ENCODE data around the gene CTNNBL1.

Gene CTNNBL1

DNA sequence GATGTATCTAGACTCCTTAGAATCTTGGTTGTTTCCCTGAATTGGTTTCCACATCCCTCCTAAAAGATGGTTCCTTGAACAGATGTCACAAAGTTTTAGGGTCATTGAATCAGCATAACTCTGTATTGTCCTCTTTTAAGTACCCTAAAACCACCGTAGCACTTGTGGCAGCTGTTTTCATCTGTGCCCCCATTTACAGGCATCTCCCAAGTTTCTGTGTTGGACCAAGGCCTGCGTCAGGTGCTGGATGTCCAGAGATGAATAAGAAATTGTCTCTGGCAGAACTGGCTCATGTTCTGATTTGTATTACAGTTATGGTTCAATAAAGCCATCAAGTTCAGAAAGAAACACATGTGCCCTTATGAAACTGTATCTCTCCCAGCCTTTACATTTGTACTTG, 48.3 kb downstream of the CTNNBL1 start:
- no peak for DNase-seq

DNA sequence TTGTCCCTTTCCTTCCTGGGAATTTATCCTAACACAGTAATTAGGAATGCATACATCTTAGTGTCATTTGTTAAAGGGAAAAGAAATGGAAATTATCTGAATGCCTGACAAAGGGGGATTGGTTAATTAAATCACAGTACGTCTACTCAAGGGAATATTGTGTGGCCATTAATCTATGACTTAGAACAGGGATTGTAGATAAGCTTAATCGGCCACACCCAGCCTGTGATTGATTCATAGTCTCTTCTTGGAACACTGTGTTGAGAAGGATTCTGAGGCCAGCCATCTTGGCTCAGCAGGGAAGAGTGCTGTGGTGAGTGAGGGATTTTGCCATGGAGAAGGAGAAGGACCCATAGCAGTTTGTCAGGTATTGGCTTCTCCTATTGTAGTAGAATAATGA, 50.5 kb downstream of the CTNNBL1 start:
- no peak for DNase-seq

DNA sequence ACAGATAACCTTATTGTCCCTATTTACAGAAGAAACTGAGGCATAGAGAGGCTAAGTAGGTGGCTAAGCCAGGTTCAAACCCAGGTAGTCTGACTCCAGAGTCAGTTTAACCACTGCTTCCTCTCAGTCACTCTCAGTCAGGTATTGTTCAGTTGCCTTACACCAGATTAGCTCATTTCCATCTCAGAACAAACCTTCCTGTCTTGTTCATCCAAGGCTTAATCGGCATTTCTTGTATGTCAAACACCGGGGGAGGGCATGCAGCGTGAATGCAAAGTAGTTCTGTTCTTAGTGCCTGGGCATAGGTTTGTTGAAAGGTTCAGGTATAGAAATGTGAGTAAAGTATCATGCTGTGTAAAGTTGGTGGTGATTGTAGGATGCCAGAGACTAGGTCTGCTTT, 51.7 kb downstream of the CTNNBL1 start:
- no peak for DNase-seq

DNA sequence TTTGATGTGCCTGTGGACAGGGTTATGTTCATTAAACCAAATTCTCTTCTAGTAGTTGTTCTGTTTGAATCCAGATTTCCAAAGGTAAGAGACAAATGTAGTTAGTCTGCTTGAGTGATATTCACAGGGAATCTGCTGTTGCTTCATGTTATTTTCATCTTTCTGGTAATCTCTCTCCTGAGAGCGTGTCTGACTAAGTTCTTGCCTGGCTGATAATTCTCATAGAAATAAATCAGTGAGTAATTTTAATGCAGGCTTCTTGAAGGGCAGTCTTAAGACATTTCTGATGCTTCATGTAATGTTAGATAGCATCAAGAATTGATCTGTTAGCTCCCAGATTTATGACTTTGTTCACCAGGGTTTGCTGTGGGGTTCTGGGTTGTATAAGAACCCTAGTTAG, 54.2 kb downstream of the CTNNBL1 start:
- DNase-seq, result no peak

DNA sequence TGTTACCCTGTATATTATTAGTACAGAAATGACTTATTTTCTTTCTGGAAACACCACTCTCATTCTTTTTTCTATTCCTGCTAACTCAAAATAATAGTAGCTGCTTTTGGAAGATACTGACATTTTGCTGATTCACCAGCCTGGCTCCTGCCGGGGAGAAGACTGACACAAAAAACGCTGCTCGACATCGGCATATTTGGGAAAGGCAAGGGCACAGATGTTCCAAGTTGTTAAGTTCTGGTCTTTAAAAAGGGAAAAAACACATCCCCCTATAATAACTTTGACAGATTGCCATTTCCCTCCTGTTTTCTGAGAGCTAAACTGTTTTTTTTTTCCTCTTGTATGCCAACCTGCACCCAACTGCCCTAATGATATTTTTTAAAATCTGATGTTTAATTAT, 55.4 kb downstream of the CTNNBL1 start:
- no peak for DNase-seq

DNA sequence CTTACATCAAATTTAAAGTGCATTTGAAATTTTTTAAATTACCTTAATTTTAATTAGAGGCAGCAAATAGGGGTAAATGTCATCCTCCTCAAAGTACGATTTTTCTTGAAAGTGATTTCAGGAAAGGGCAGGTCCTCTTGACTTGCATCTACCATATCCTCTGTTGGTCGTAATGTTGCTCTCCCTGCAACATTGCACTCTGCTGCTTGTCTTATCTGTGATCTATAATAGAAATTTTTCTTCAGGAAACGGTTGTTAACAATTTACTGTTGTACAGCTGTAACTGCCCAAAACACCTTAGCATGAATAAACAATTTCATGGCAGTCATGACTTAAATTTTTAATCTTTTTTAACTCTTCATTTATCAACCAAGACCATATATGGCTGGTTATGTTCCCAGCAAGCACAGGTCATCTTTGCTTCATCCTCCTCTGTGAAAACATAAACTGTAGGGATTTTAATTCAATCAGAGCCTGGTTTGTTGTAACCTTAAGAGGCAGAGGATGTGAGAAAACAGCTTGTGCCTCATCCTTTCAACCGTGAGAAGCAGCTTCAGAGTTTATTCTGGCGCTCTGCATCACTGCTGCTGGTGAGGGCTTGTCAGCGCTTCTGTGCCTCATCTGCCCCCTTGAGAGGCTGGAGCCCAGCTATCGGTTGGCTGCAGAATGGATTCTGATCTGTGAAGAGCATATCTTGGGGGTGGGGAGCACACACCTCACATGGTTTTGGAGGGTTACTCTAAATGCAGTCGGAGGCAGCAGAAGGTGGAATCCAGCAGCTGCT, 56.0 kb downstream of the CTNNBL1 start:
- no peak for DNase-seq

DNA sequence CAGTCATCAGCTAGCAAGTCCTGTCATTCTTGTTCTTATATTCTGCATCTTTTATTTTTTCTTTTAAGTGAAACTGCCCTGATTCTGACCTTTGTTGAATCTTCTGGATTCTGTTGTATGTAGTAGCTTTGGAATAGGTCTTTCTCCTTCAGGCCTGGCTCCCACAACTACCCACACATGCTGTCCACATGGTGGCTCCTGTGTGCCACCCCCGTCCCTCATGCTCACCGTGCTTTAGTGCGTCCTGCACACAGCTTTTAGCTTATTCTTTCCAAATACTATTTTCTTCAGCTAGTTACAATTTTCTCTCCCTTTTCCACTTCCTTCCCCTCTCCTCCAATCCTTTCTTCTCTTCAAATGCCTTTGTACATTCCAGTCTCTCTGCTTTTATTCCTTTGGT, 61.8 kb downstream of the CTNNBL1 start:
- no peak for DNase-seq

DNA sequence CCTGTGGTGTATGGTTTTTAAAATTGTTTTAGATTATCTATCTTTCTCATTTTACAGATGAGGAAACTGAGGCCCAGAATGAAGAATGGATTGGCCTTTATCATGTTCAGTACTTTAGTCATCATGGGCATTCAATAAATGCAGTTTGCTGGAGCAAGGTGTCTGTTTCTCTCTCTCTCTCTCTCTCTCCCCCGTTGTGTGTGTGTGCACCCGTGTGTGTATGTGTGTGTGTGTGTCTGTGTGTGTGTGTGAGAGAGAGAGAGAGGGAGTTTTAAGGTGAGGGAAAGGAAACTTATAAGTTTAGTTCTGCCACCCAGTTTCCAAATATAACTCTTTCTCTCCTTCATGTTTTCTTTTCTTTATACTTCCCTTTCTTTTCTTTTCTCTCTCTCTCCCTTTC, 62.4 kb downstream of the CTNNBL1 start:
- no peak for DNase-seq

DNA sequence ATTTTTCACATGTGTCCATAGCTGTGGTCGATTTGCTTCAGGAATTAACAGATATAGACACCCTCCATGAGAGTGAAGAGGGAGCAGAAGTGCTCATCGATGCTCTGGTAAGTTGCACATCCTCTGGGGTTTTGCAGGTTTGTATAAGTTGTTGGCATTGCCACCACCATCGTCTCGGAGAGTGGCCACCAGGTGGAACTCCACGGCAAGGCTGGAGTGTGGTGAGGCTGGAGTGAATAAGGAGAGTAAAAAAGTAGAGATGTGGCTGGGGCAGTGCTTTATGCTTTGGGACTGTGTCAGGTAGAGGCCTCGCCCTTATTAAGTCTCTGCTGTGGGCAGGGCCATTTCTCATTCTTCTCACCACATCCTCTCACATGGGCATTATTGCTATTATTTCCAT, 63.7 kb downstream of the CTNNBL1 start:
- DNase-seq, result no peak

DNA sequence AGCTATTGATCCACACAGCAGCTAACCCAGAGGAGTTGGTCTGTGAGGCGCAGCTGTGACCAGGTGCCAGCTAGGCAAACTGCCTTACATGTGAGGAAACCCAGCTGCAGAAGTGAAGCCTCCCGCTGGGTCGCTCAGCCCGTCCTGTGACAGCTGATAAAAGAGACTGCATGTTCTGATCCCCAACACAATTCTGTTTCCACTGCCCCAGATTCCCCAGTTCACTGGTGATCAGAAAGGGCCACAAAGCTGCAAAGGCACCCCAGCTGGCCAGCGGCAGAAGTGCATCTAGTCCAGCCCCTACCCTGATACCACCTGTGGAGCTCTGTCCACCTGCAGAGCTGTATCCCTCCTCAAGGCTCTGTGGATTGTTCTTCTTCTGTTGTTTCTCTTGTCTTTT, 64.5 kb downstream of the CTNNBL1 start:
- no peak for DNase-seq

DNA sequence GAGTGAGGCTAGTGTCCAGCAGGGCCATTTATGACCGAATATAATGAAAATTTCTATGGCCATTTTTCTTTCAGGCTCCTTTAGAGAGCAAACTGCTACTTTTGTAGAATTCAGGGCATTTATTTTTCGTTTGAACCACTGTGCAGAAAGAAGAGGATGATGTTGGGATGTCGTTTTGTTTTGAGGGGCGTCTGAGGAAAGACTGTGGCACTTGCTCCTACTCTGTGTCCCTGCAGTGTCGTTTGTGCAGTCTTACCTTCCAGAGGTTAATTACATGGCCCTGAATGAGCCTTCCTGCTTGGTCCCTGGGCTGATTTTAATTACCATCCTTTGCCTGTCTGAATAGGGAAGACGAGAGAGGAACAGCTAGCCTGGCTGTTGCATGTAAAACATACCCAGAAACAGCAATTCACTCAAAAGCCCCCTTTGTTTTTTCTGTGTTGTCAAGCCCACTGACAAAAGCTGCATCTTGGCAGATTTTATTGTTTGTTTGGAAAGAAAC, 65.3 kb downstream of the CTNNBL1 start:
- DNase-seq, result no peak

DNA sequence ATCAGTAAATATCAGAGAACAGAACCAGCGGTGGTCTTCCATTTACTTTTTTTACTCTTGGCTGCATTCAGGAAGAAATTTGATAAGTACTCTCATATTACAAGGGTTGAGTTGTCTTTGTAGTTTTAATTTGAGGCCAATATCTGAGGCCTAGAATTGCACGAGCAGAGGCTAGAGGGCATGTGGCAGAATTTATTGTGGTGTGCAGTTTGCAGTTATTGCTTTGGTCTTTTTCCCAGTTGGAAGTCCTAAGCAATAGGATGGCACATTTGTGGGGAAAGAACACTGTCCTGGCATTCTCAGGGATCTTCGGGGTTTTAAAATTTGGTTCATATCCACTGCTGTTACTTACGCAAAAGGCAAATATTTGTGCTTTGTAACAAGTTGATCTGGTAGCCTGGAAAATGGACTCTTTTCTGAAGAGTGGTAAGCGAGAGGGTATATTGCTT, 66.0 kb downstream of the CTNNBL1 start:
- no peak for DNase-seq

DNA sequence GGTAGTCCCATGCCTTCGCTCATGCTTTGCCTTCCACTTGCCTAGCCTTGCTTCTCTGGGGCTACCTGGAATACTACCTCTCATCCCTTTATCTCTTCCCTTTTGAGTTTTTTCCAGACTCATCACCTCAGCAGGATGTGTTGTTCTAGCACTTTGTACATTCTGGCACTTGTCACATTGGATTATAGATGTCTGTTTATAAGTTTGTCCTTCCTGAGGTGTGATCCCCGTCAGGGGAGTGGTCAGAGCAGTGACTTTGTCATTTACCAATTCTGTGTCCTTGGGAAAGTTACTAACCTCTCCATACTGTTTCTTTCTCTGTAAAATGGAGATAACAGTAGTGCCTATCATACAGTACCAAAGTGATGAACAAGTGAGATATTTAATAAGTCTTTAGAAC, 66.5 kb downstream of the CTNNBL1 start:
- no peak for DNase-seq

DNA sequence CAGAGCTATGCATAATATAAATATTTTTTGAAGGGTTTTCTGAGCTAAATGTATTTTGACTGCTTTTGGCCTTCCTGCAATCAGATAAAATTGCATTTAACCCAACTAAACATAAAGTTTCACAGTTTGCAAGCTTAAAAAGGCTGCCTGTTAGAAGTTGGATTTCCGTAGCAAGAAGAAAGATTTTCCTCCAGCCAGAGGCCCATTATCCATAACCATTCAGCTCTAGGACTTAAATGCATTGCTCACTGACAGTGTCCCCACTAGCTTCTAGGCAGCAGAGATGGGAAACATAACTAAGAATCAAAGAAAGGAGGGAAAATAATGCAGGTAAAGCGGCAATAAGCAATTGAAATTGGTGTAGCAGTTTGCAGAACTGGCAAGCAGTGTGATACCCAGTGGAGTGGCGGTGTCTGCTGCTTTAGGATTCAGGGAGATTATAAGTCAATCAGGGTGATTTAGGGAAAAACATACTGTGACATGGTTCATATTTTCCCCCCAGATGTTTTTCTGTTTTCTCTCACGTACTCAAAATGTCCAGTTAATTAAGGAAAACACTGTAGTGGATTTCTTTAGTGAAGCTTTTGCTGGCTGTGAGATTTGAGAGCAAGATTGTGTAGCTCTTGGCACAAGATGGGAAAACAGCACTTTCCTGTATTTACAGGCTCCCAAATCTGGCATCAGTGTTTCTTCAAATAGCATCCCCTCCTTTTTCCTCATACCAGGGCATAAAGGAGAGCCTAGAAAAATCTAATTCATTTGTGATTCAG, 69.1 kb downstream of the CTNNBL1 start:
- DNase-seq, result no peak

DNA sequence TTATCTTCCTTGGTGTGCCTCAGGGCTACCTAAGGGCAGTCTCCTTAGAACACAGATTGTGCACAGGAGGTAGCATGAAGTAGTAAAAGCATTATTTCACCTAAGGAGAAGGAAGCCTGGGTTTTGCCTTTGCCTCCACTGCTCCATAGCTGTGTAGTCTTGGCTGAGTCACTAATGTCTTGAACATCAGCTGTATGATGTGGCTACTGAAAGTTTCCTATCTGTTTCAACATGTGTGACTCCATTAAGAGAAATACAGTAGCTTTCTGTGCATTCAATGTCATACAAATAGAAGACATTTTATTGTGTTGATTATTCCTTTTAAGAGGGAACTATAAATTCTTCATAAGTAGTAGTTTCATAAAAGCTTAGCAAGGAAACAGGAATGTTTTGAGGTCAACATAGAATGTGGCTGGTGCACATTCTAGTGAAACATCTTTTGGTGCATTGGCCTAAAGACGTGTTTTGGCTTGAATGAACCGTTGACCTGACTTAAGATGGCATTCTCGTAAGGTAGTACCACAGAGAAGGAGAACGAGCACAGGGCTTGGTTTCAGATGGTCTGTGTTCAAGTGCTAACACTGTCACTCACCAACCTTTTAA, 70.6 kb downstream of the CTNNBL1 start:
- no peak for DNase-seq

DNA sequence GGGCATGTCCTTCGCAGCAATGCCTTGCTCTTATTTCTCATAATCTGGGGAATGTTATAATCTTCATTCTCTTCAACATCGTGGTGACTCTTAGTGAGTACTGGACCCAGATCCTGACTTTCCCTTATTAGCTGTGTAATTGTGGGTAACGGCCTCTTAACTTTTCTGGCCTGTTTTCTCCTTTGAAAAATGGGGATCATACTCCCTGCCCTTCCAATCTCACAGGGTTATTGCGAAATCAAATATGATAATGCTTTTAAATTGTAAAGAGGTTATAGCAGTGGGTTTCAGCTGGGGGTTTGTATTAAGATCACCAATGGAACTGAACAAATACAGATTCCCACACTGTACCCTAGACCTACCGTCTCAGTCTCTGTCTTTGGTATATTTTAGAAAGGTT, 77.1 kb downstream of the CTNNBL1 start:
- no peak for DNase-seq

DNA sequence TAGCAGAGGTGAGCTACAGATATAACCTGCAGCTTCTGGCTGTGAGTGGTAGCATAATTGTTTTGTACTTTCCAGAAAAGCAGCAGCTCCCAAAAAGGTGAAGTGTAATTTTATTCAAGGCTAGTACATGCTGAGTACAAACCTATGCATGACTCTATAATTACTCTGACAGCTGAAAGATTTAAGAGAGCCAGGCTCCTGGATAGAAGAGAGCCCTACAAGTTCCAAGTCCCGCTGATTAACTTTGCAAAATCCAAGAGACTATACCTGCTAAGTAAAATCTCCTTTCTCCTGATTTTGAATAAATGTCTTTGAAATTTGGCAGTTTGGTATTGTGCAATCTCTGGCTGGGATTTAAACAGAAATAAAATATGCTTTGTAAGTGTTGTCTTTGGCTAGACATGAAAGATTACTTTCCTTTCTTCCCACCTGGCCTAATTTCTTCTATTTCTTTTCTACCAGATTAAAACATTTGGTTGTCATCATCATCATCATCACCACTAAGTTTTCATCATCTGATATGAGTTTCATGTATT, 79.5 kb downstream of the CTNNBL1 start:
- no peak for DNase-seq

DNA sequence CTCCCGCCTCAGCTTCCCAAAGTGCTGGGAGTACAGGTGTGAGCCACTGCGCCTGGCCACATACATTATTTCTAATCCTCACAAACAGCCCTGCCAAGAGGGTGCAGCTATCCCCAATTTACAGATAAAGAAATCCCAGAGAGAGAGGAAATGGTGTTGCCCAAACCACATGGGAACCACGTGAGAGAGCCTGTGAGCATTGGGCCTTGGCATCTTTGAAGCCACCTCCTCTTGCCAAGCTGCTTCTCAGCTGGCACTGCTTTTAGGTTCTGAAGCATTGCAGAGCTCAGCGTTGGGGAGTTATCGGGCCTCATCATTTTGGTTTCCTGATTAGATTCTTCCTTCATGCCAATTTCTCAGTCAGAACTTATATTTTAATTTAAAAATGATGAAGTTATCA, 80.3 kb downstream of the CTNNBL1 start:
- DNase-seq, result no peak

DNA sequence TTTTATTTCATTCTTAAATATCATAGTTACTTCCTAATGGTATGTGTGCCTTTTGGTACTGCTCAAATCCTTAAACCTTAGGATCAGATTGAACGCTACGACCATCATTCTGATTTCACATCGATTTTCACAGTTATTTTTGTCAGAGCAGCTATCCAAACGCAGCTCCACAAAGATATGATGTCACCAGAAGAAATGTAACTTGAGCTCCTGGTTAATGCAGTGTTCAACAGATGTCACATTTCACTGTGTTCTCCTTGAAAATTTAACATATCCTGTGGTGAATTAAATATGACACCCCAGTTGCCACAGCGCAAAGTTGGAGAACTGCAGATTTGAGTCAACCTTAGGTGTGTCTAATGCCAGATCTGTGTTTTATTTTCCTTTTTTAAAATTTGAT, 81.4 kb downstream of the CTNNBL1 start:
- no peak for DNase-seq

DNA sequence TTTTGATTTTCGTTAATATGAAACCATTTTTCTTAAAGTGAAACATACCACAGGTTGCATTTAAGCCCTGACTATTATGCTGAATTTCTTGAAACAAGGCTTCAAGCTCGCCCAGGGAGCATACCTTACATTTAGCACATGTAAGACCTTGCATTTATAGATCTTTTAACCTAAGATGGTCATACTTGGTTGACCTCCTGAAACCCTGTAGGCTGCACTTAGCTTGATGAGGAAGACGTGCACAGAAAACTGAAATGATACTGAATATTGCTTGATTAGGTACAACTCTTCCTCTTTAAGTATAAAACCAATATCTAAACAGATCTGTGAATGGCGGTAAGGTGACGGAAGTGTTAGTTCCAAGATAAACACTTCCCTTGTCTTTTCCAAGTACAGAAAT, 82.2 kb downstream of the CTNNBL1 start:
- DNase-seq, result no peak

DNA sequence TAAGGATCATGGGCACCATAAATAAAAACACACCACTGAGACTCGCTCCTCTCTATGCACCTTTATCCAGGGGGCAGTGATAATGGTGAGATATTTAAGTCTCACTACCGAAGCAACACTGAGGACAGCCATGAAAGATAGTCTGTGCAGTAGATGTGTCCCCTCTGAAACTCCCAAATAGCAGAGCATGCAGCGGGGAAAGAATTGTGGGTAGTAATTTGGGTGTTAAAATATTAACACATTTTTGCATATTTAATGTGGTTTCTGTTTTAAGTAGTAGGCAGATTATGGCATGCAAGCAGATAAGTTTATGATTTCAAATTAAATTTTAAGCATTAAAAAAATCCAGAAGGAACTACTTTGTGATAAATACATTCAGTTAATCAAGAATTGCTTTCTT, 82.7 kb downstream of the CTNNBL1 start:
- DNase-seq, result no peak

DNA sequence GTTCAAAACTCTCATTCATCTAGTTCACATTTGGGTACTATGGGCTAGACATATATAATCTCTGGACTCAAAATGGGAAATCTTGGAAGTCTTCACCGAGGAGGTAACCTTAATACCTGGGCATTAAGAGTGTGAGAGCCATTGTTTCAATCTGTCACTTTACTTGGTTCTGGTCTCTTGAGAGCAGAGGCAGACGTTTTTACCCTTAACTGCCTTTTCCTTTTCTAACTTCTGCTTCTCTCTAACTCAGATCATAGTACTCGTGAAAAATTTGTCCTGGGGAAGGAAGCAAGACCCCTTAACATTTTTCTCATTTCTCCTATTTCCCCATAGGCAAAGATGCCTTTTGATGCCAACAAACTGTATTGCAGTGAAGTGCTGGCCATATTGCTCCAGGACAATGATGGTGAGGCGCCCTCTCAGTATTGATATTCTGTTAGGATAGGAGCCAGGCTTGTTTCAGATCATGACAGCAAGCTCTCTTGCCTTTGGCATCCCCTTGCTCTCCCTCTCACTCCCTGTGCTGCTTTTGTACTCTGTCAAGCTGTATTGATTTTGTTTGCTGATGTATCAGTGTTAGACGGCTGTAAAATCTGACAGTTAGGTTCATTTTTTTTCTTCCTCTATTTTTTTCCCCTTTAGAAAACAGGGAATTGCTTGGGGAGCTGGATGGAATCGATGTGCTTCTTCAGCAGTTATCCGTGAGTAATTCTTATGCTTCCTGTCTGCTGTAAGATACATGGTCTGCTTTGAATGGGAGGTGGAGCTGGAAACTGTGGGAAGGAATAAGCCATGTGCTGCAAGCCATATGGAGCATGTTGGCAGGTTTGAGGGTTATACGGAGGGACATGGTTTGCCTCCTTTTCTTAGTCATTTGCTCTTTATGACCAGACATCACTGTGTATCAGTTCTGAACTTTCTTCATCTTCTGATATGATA, 83.5 kb downstream of the CTNNBL1 start:
- peak in 1 of 2 experiments; percentile 14 for DNase-seq

All from cerebellar nuclear complex (tissue), 1 donor.